HepG2 (cell line): ENCODE data around the gene FAM3B. TPM values are rescaled to one million over a fixed set of nuclear protein-coding genes. Genes with fewer than 3 reads are reported as not detected.

Experiments used
- ATF7 ChIP-seq, 2 experiments: fragments of 450-650 bp in 1 of 2; sonication (generic) in 1 of 2; formaldehyde crosslinking in 1 of 2; IDR thresholded peaks; 2 replicates each; pipeline versions ENCODE4 v1.4.0 to v1.6.1; 2016 to 2020; ENCODE audit warnings: antibody characterized with exemption in 1 of 2, mild to moderate bottlenecking in 1 of 2, missing genetic modification reagents in 1 of 2
- ESRRA ChIP-seq: sonication (generic); formaldehyde crosslinking; IDR thresholded peaks from 2 replicates; pipeline ENCODE4 v1.5.1; 2020; ENCODE audit warnings: mild to moderate bottlenecking, low read depth, missing genetic modification reagents
- GPN1 ChIP-seq: sonication (generic); formaldehyde crosslinking; IDR thresholded peaks from 2 replicates; pipeline ENCODE4 v1.5.1; 2020; ENCODE audit warnings: missing genetic modification reagents, borderline replicate concordance
- HMGA1 ChIP-seq: sonication (generic); formaldehyde crosslinking; conservative IDR thresholded peaks from 2 replicates; pipeline ENCODE4 v1.4.0; 2020; ENCODE audit warnings: missing genetic modification reagents
- IRF2 ChIP-seq: IDR thresholded peaks from 2 replicates; pipeline ENCODE4 v1.6.1; 2018; ENCODE audit warnings: missing genetic modification reagents, missing compliant biosample characterization
- NFATC3 ChIP-seq: sonication (generic); formaldehyde crosslinking; IDR thresholded peaks from 2 replicates; pipeline ENCODE4 v1.5.1; 2020; ENCODE audit warnings: mild to moderate bottlenecking, missing genetic modification reagents
- RBFOX2 ChIP-seq: fragments of 200-400 bp; formaldehyde crosslinking; IDR thresholded peaks from 2 replicates; pipeline ENCODE4 v1.6.1; 2017; ENCODE audit warnings: low read depth, mild to moderate bottlenecking, low read length
- REXO4 ChIP-seq: sonication (generic); formaldehyde crosslinking; IDR thresholded peaks from 2 replicates; pipeline ENCODE4 v1.8.0; 2022; ENCODE audit warnings: missing genetic modification reagents, mild to moderate bottlenecking, borderline replicate concordance
- SYNCRIP ChIP-seq: fragments of 200-400 bp; formaldehyde crosslinking; IDR thresholded peaks from 2 replicates; pipeline ENCODE4 v1.6.1; 2018; ENCODE audit warnings: mild to moderate bottlenecking, low read depth, low read length; ENCODE audit not compliant: insufficient read depth
- ZFP62 ChIP-seq: sonication (generic); formaldehyde crosslinking; IDR thresholded peaks from 2 replicates; pipeline ENCODE4 v1.4.0; 2020; ENCODE audit warnings: missing genetic modification reagents
- ZFX ChIP-seq: sonication (generic); formaldehyde crosslinking; IDR thresholded peaks from 2 replicates; pipeline ENCODE4 v1.4.0; 2020; ENCODE audit warnings: mild to moderate bottlenecking, low read depth, missing genetic modification reagents, moderate library complexity
- ZNF160 ChIP-seq: sonication (generic); formaldehyde crosslinking; IDR thresholded peaks from 2 replicates; pipeline ENCODE4 v1.8.0; 2022; ENCODE audit warnings: mild to moderate bottlenecking, inconsistent platforms, missing genetic modification reagents
- ZNF234 ChIP-seq: sonication (generic); formaldehyde crosslinking; conservative IDR thresholded peaks from 2 replicates; pipeline ENCODE4 v1.5.1; 2020; ENCODE audit warnings: mild to moderate bottlenecking, missing genetic modification reagents
- ZNF331 ChIP-seq: sonication (generic); formaldehyde crosslinking; IDR thresholded peaks from 2 replicates; pipeline ENCODE4 v1.4.0; 2020; ENCODE audit warnings: missing genetic modification reagents
- ZNF34 ChIP-seq: sonication (generic); formaldehyde crosslinking; IDR thresholded peaks from 2 replicates; pipeline ENCODE4 v1.4.0; 2020; ENCODE audit warnings: mild to moderate bottlenecking, missing genetic modification reagents, borderline replicate concordance
- ZNF432 ChIP-seq: sonication (generic); formaldehyde crosslinking; IDR thresholded peaks from 2 replicates; pipeline ENCODE4 v1.5.0; 2020; ENCODE audit warnings: missing genetic modification reagents, mild to moderate bottlenecking, borderline replicate concordance
- ZNF569 ChIP-seq: sonication (generic); formaldehyde crosslinking; IDR thresholded peaks from 2 replicates; pipeline ENCODE4 v1.5.0; 2020; ENCODE audit warnings: mild to moderate bottlenecking, missing genetic modification reagents, moderate library complexity, borderline replicate concordance
- ZSCAN20 ChIP-seq: sonication (generic); formaldehyde crosslinking; IDR thresholded peaks from 2 replicates; pipeline ENCODE4 v1.4.0; 2020; ENCODE audit warnings: missing genetic modification reagents, mild to moderate bottlenecking, borderline replicate concordance
- ZSCAN31 ChIP-seq: sonication (generic); formaldehyde crosslinking; IDR thresholded peaks from 2 replicates; pipeline ENCODE4 v1.5.0; 2020; ENCODE audit warnings: low read depth, mild to moderate bottlenecking, missing genetic modification reagents
- polyA plus RNA-seq, 8 experiments: library from polyadenylated mRNA; depleted of rRNA in 3 of 8; stranded (reverse) in 7 of 8; unstranded in 1 of 8; fragments of >200 nt; fragmentation: Illumina TruSeq in 4 of 8; extraction: Trizol in 4 of 8; gene quantifications; 2 replicates each; pipeline versions ENCODE4 v1.2.1 to v1.2.3, GENCODE V29; 2011 to 2016; ENCODE audit warnings: low read depth in 4 of 8, missing spikeins in 1 of 8, mixed read lengths in 1 of 8; ENCODE audit not compliant: insufficient read depth in 1 of 8
- total RNA-seq, 5 experiments: library from RNA; depleted of rRNA; stranded (reverse); fragments of >200 nt; fragmentation: Illumina TruSeq; extraction: Trizol; gene quantifications; 2 replicates each; pipeline ENCODE4 v1.2.3, GENCODE V29; 2016; ENCODE audit warnings: low read depth in 1 of 5
- TF ChIP-seq, protein P1 (sequence below): fragments of 450-650 bp; IDR thresholded peaks from 2 replicates; pipeline ENCODE4 v1.6.1; 2017
- TF ChIP-seq, protein P2 (sequence below): sonication (generic); formaldehyde crosslinking; IDR thresholded peaks from 2 replicates; pipeline ENCODE4 v1.4.0; 2020; ENCODE audit warnings: mild to moderate bottlenecking, missing genetic modification reagents
- TF ChIP-seq, protein P3 (sequence below): sonication (generic); formaldehyde crosslinking; IDR thresholded peaks from 2 replicates; pipeline ENCODE4 v1.4.0; 2020; ENCODE audit warnings: missing genetic modification reagents
- TF ChIP-seq, protein P4 (sequence below): sonication (generic); formaldehyde crosslinking; IDR thresholded peaks from 2 replicates; pipeline ENCODE4 v1.4.0; 2020; ENCODE audit warnings: mild to moderate bottlenecking, missing genetic modification reagents
- TF ChIP-seq, protein P5 (sequence below): sonication (generic); formaldehyde crosslinking; conservative IDR thresholded peaks from 2 replicates; pipeline ENCODE4 v1.8.0; 2022; ENCODE audit warnings: mild to moderate bottlenecking, moderate library complexity, missing genetic modification reagents

The FAM3B gene
- total and polyA plus RNA-seq, 2 of the 13 experiments (the other 11 are each of a cell fraction or from before 2014, with no cell fraction given), result 46.5 to 62.0 TPM

DNA sequence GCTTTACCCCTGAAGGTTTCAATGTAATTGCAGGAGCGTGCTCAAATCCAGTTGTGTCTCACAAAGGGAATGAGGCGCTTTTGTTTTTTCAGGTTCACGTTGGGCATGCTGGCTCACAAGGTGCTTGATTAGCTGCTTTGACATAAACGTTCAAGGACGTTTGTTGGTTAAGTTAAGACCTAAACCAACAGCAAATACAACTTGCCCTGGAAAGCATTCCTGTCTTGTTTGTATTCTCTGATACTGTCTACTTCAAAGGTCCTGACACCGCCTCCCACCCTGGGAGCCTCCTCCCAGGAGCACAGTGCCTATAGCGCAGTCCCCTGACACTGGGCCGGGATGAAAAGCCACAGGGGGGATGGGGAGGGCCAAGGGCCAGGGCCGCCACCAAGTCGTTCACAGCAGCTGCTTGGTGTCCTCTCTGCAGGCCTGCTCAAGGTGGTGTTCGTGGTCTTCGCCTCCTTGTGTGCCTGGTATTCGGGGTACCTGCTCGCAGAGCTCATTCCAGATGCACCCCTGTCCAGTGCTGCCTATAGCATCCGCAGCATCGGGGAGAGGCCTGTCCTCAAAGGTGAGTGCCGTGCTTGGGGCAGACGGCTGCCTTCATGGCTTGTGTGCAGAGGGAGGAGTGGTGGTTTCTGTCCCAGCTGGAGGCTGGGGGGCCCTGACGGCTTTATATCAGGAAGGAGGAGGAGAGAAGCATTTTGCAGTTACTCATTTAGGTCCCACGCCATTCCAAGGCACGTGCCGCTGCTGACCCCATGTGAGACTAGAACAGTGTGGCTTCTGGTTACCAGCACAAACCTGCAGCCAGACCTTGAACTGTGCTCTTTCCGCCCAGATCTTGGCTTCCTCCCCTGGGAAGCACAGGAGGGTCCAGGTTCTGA lies 6.1 kb downstream of the FAM3B start (continued):
- TF ChIP-seq ZNF331 (CRISPR knock-in tag) (peak; percentile 86), SYNCRIP (no peak), RBFOX2 (peak; percentile 23; the same call in 1 of the 2 replicates), REXO4 (CRISPR knock-in tag) (no peak), ZFX (CRISPR knock-in tag) (peak; percentile 84), ZNF569 (CRISPR knock-in tag) (no peak), ZFP62 (CRISPR knock-in tag) (no peak), GPN1 (no peak), ZNF34 (CRISPR knock-in tag) (no peak), ZNF234 (CRISPR knock-in tag) (no peak), NFATC3 (CRISPR knock-in tag) (no peak), HMGA1 (CRISPR knock-in tag) (no peak), ATF7 (IDR thresholded peaks at IDR 0.05) (no peak), ATF7 (CRISPR knock-in tag; IDR thresholded peaks at IDR 0.05) (no peak), ZNF160 (peak; percentile 59; the same call in 1 of the 2 replicates), ZSCAN20 (CRISPR knock-in tag) (no peak), IRF2 (CRISPR knock-in tag) (peak; percentile 86; the same call in 1 of the 2 replicates), ZSCAN31 (peak; percentile 63; the same call in 1 of the 2 replicates), ZNF432 (CRISPR knock-in tag) (no peak), ESRRA (CRISPR knock-in tag) (no peak)
- TF ChIP-seq, protein P1, sequence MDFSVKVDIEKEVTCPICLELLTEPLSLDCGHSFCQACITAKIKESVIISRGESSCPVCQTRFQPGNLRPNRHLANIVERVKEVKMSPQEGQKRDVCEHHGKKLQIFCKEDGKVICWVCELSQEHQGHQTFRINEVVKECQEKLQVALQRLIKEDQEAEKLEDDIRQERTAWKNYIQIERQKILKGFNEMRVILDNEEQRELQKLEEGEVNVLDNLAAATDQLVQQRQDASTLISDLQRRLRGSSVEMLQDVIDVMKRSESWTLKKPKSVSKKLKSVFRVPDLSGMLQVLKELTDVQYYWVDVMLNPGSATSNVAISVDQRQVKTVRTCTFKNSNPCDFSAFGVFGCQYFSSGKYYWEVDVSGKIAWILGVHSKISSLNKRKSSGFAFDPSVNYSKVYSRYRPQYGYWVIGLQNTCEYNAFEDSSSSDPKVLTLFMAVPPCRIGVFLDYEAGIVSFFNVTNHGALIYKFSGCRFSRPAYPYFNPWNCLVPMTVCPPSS, result no peak
- TF ChIP-seq, protein P2, sequence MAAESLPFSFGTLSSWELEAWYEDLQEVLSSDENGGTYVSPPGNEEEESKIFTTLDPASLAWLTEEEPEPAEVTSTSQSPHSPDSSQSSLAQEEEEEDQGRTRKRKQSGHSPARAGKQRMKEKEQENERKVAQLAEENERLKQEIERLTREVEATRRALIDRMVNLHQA (CRISPR knock-in tag), result no peak
- TF ChIP-seq, protein P3, sequence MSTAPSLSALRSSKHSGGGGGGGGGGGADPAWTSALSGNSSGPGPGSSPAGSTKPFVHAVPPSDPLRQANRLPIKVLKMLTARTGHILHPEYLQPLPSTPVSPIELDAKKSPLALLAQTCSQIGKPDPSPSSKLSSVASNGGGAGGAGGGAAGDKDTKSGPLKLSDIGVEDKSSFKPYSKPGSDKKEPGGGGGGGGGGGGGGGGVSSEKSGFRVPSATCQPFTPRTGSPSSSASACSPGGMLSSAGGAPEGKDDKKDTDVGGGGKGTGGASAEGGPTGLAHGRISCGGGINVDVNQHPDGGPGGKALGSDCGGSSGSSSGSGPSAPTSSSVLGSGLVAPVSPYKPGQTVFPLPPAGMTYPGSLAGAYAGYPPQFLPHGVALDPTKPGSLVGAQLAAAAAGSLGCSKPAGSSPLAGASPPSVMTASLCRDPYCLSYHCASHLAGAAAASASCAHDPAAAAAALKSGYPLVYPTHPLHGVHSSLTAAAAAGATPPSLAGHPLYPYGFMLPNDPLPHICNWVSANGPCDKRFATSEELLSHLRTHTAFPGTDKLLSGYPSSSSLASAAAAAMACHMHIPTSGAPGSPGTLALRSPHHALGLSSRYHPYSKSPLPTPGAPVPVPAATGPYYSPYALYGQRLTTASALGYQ, result peak; percentile 94
- TF ChIP-seq, protein P4, sequence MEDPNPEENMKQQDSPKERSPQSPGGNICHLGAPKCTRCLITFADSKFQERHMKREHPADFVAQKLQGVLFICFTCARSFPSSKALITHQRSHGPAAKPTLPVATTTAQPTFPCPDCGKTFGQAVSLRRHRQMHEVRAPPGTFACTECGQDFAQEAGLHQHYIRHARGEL (CRISPR knock-in tag), result no peak
- TF ChIP-seq, protein P5, sequence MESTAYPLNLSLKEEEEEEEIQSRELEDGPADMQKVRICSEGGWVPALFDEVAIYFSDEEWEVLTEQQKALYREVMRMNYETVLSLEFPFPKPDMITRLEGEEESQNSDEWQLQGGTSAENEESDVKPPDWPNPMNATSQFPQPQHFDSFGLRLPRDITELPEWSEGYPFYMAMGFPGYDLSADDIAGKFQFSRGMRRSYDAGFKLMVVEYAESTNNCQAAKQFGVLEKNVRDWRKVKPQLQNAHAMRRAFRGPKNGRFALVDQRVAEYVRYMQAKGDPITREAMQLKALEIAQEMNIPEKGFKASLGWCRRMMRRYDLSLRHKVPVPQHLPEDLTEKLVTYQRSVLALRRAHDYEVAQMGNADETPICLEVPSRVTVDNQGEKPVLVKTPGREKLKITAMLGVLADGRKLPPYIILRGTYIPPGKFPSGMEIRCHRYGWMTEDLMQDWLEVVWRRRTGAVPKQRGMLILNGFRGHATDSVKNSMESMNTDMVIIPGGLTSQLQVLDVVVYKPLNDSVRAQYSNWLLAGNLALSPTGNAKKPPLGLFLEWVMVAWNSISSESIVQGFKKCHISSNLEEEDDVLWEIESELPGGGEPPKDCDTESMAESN, result no peak; the same call in 1 of the 2 replicates
